NCI-H226 (cell line): ENCODE data around the gene KCNIP3.

Experiments
- DNase-seq: peaks from one replicate; pipeline ENCODE4 v3.0.0-alpha.2; 2015

Gene KCNIP3

DNA sequence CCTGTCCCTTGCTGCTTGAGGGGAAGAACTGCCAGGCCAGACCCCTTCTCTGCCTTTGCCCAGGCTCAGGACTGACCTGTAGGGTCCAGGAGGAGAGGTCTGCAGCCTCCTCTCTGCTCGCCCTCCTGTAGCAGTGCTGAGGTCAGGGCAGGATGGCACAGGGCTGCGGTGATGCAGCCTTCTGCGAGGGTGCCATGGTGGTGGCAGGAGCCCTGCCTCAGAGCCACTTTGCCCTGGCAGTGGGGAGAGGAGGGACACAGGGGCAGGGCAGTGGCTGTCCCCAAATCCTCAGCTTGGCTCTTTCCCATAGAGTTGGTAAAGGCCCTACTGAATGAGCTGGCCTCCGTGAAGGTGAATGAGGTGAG is 22.0 kb upstream of the KCNIP3 start:
- DNase-seq: no peak

DNA sequence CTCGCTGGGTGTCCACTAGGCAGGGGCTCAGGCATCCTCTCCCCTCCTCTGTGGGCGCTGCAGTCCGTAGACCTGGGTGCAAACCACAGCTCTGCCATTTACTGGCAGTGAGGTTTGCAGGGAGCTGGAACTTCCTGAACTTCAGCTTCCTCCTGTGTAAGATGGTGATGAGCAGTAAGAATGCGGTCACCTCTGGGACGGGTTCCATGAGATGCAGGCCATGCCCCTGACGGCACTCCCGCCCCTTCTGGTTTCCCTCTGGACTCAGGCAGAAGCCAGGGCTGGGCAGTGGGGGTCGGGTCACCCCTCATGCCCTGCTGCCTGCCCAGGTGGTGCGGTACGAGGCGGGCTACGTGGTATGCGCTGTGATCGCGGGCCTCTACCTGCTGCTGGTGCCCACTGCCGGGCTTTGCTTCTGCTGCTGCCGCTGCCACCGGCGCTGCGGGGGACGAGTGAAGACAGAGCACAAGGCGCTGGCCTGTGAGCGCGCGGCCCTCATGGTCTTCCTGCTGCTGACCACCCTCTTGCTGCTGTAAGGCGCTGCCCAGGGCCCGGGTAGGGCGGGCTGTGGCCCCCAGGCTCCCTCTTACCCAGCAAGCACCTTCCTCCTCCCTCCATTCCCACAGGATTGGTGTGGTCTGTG is 21.4 kb upstream of the KCNIP3 start:
- no peak for DNase-seq

DNA sequence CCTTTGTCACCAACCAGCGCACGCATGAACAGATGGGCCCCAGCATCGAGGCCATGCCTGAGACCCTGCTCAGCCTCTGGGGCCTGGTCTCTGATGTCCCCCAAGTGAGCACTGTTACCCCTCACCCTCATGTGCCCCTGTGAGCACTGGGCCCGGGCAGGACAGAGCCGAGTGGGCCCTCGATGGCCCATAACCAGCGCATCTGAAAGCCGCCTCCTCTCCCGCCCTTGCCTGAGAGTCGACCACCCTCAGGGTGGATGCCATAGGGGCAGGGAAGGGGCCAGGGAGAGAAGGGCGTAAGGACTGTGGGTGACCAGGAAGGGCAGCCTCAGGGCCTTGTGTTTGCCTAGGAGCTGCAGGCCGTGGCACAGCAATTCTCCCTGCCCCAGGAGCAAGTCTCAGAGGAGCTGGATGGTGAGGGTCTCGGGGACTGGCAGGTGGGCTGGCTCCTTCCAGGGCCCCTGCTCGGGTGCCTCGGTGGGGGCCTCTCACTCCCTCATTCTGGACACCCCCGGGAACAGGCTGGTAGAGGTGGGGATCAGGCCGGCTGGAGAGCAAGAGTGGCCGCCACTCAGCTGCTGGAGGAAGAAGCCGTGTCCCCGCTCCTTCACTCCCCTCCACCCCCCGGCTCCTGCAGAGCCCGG is 20.8 kb upstream of the KCNIP3 start:
- DNase-seq: no peak

DNA sequence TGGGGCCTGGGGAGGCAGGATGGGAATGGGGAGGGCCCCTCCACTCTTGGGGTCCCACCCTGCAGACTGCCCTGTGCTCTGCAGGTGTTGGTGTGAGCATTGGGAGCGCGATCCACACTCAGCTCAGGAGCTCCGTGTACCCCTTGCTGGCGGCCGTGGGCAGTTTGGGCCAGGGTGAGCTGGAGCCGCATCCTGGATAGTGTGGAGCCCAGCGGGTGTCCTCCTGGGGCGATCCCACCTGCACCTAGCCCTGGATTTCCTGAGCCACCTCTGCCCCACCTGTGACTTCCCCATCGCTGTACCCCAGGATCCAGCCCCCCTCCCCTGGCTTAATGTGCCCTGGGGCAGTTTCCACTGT is 20.3 kb upstream of the KCNIP3 start:
- no peak for DNase-seq

DNA sequence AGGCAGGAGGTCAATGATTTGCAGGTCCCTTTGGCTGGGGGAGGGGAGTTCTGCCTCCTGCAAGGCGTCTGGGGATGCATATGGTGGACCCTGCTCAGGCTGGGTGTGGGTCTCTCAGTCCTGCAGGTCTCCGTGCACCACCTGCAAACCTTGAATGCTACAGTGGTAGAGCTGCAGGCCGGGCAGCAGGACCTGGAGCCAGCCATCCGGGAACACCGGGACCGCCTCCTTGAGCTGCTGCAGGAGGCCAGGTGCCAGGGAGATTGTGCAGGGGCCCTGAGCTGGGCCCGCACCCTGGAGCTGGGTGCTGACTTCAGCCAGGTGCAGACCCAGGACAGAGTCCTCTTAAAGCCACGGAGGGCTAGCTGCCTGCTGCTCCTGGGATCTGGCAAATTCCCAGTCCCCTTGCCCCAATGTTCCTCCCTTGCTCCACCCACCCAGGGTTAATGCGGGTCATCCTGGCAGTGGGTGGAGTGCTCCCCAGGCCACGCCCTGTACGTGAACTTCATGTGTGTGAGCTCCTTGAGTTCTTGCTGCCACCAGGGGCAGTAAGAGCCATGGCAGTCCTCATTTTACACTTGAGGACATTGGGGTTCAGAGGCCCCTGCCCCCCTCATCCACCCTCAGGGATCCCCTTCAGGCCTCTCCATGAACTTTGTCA is 19.8 kb upstream of the KCNIP3 start:
- peak; percentile 42 for DNase-seq

DNA sequence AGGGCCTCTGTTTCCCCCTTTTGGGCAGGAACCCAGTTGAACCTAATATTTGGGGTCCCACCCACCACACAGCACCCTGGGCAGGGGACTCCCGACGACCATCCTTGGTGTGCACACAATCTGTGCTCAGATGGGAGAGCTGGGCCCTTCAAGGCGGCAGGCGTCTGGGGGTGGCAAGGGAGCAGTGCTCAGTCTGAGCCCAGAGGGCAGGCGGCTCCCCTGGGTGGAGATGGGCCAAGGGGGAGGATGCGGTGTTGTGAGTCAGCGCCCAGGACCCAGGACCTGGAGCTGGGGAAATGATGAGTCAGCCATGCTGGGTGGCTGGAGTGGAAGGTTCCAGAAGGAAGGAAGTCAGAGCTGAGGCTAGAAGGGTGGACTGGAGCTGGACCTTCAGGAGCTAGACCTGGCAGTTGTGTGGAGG is 19.1 kb upstream of the KCNIP3 start:
- DNase-seq: peak; percentile 93

DNA sequence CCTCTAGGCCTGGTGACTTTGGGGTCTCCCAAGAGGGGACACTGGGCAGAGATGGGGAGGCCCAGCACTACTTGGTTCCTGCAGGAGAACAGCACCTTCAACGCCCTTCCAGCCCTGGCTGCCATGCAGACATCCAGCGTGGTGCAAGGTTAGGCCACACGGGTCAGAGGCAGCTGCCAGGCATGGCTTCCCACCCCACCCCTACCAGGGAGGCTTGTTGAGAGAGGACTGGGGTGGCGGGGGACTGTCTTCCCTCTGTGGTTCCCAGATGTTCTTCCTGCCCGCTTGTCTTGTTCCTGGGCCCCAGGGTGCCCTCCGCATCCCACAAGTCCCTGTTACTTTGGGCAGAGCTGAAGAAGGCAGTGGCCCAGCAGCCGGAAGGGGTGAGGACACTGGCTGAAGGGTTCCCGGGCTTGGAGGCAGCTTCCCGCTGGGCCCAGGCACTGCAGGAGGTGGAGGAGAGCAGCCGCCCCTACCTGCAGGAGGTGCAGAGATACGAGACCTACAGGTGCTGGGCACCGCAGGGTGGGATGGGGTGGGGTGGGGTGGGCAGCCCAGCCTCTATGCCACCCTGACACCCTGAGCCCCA is 18.4 kb upstream of the KCNIP3 start:
- DNase-seq: no peak

DNA sequence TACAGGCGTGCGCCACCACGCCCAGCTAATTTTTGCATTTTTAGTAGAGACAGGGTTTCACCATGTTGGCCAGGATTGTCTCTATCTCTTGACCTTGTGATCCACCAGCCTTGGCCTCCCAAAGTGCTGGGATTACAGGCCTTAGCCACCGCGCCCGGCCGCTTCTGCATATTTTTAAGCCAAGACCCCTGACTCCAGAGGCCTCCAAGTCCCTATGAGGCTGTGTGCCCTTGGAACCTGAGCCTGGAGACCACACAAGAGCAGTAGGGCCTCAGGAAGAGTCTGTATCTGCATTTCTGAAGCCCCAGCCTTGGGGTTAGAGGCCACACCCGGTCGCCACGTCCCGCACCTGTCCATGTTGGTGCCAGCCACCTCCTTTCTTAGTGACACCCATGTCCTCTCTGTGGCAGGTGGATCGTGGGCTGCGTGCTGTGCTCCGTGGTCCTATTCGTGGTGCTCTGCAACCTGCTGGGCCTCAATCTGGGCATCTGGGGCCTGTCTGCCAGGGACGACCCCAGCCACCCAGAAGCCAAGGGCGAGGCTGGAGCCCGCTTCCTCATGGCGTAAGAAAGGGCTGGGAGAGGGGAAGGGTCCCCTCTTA is 17.6 kb upstream of the KCNIP3 start:
- DNase-seq: no peak

DNA sequence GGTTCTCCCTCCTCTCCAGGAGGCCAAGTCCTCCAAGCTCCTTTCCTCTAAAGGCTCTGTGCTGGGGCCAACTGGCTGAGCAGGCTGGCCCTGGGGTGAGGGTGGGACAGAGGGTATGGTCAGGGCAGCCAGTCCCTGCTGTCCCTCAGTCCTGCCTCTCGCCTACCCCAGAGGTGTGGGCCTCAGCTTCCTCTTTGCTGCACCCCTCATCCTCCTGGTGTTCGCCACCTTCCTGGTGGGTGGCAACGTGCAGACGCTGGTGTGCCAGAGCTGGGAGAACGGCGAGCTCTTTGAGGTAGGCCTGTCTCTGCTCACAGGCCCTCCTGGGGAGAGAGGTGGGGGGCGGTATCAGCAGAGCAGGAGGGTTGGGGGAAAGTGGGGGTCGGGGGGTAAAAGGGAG is 16.1 kb upstream of the KCNIP3 start:
- DNase-seq: no peak

DNA sequence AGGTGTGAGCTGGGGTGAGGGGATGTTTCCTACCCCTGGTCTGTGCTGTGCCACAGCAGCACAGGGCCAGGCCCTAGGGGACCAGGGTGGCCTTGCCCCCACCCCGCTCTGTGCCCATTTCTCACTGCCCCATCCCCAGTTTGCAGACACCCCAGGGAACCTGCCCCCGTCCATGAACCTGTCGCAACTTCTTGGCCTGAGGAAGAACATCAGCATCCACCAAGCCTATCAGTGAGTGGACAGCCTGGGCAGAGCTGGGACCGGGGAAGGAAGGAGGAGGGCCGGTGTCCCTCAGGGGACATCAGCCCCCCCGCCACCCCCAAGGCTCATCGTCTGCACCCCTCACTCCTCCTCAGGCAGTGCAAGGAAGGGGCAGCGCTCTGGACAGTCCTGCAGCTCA is 15.4 kb upstream of the KCNIP3 start:
- DNase-seq: no peak

DNA sequence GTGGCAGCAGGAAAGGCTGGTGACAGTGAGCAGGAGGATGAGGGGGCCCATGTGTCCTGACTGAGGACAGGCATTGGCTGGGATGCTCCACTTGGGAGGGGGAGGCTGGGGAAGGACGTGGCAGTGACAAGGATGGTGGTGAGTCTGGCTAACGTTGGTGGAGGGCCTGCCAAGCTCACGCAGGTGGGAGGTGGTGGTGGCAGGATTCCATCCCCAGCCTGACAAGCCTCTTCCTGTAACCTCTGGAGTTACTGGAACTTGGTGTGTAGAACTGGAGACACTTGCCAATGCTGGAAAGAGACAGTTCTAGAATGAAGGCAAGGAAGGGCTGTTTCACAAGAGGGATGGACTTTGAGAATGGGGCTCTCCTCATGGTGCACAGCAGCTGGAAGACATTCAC is 14.7 kb upstream of the KCNIP3 start:
- no peak for DNase-seq

DNA sequence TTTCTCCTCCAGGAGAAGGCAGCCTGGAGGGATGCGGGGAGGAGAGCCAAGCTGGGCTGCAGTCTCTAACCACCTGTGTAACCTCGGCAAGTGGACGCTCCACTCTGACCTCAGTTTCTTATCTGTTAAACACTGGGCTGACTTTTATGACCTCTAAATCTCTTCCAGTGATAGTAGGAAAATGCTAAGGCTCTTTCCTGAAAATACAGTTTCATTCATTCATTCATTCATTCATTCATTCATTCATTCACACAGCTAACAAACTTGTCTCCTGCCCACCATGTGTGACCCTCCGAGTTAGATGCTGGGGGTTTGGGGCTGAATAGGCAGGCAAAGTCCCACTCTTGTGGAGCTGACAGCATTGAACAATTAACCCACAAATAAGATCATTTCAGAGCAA is 13.6 kb upstream of the KCNIP3 start:
- no peak for DNase-seq

DNA sequence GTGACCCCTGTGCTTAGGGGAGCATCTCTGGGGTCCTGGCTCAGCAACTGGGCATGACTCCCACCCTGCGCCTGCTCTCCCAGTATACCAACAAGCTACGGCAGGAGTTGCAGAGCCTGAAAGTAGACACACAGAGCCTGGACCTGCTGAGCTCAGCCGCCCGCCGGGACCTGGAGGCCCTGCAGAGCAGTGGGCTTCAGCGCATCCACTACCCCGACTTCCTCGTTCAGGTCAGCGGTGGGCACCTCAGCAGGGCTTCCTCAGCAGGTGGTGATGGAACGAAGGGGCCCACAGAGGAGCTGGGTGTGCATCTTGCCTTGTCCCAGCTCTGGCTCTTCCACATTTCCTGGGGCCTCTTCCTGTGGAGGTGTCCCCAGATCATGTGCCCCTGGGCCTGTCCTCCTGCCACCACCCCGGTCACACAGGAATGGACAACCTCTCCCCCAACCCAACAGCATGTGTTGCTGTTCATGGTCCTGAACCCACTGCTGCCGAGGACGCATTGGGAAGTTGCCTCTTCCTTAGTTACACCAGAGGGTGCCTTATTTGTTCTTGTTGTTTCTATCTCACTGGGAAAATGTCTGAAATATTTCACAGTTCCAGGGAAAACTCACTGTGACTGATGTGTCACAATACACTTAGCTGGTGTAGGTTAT is 12.1 kb upstream of the KCNIP3 start:
- DNase-seq: no peak

DNA sequence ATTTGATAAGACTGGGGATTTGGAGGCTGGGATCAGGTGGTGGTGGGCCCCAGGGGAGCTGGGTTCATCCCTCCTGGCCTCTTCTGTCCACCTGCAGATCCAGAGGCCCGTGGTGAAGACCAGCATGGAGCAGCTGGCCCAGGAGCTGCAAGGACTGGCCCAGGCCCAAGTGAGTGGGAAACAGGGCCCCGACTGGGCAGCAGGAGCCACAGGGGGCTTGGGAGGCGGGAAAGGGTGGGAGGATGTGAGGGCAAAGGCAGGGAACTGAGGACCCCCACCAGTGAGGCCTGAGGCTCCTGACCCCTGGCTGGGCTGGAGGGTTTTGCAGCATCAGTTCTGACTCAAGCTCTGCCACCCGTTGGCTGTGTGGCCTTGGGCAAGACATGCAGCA is 11.6 kb upstream of the KCNIP3 start:
- no peak for DNase-seq

DNA sequence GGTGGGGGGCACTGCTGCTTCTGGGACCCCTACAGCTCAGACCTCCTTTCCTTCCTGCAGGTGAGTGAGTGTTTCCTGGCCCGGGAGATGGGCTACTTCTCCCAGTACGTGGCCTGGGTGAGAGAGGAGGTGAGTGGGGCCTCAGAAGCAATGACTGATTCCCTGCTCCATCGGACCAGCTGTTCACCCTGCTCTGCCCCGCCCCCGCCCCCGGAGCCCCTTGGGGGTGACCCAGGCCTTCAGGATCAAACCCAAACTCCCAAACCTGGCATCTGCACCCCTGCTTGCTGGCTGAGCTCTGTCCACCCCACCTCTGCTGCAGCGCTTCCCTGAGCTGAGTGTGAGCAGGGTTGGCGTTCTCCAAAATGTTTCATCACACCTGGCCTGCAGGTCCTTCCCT is 9.8 kb upstream of the KCNIP3 start:
- DNase-seq: no peak

DNA sequence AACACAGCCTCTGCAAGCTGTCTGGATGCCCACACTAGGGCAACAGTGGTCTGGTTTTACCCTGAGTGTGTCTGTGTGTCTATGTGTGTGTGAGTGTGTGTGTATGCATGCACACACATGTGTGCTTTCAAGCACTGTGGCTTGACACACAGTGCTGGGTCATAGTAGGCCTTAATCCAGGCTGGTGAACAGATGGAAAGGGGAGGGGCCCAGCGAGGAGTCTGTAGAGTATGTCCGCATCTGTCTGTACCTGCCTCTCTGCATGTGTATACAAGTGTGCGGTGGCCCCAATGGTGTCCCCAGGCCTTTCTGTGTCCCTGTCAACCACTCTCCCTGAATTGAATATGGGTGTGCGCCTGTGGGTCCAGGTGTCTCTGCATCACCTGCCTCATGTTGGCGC is 9.3 kb upstream of the KCNIP3 start:
- DNase-seq: no peak

DNA sequence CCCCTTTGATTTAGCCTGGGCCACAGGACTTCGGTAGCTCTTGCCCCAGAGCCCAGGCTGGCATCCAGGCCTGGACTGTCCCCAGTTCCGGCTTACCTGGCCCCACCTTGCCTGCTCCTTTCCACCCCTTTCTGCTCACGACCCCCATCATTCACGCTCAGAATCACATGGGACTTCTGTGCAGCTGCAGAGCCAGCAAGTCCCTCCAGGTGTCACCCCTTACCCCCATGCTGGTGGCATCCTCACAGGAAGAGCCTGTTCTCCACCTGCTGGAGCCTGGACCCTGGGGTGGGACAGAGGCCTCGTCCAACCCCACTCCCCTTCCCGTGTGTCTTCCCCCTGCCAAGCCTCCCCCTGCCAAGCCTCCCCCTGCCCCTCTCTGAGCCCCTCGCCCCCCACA is 7.9 kb upstream of the KCNIP3 start:
- DNase-seq: no peak

DNA sequence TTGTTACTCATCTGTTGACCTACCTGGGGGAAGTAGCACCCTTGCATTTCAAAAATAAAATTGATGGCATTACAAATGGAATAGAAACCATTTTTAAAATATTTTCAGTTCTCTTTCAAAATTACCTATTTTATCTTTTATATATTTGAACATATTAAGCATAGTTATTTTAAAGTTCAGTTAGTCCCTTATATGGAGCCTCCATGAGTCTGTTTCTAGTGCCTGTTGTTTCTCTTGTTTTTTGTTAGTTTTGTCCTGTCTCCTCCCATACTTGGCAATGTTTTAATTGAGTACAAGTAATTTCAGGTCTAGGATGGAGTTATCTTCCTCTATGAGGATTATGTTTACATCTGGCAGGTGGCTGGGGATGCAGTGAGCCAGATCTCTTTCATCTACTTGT is 5.9 kb upstream of the KCNIP3 start:
- no peak for DNase-seq

DNA sequence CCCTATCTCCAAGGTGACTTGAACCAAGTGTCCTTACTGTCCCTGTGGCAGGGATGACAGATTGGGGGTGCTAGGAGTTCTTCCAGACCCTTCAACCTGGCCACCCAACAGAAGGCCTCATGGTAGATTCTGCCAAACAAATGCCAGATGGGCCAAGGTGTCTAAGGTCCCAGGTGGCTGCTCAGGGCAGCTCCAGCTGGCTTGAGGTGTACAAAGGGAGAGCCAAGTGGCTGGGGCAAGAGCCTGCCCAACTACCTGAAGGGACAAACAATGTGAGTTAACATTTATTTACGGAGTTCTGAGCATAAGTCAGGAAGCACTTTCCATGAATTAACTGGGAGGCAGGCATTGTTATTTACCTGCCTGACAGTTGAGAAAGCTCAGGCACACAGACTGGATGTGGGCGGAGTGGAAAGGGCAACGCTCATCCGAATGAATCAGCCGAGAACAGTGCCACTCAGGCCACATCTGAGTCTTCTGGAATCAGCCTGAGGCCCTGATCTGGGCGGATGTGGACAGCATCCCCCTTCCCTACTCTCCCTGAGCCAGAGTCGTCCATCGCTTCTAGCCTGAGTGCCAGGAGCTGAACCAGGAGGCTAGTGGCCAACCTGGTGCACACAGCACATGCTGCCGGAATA is 4.4 kb upstream of the KCNIP3 start:
- DNase-seq: peak; percentile 41

DNA sequence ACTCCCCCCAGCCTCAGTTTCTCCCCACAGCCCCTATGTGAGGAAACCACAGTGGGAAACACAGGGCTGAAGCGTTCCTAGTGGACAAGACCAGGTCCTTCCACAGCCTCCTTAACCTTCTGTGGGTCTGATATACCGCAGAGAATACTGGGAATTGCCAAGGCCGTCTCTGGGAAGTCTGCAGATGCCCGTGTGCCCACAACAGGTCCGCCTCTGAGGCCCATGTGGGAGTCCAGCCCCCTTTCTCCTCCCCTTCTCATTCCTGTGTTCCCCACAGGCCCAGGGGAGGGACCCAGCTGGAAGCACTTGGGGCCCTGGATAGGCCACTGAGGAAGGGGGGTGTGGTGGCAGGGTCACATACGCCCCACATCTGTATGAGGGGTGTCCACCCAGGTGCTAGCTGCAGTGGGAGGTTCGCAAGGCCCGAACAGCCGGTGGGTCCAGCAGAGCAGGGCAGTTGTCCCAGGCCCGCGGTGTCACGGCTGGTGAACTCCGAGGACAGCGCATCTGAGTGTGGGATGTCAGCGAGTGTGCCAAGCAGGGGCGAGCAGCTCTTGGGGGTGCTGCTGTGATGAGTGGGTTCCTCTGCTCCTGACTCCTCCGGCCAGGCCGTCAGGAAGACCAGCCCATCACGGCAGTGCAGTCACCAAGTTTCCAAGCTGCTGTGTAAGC is 2.4 kb upstream of the KCNIP3 start:
- DNase-seq: no peak

DNA sequence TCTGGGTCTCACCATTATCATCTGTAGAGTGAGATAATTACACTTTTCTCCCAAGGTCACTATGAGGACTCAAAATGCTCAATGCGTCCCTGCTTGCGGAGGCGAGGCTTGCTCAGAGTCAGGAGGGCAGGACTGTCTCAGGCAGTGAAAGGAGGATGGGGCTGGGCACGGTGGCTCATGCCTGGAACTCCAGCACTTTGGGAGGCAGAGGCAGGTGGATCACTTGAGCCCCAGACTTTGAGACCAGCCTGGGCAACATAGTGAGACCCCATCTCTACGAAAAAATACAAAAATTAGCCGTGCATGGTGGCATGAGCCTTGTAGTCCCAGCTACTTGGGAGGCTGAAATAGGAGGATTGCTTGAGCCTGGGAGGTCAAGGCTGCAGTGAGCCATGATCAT is 1.8 kb upstream of the KCNIP3 start:
- DNase-seq: no peak

DNA sequence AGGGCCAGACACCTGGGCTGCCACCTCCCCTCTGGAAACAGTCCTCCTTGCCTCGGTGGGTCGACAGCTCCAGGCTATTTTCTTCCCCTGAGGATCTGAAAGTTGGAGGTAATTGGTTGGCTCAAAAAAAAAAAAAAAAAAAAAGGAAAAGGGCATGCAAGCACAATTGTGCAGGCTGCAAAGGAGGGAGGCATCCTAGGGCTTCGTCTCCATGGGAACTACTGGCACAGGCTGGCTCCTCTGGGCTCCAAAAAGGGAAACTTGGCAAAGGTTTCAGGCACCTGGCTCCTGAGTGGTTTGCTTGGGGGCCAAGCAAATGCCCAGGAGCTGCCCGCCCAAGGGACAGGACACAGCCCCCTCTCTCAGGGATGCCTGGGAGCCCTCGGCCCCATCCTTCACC is 1.1 kb upstream of the KCNIP3 start:
- no peak for DNase-seq
